Pancreas (tissue), 10 donors: ENCODE data around the gene NECTIN1. TPM values are rescaled to one million over a fixed set of nuclear protein-coding genes. Genes with fewer than 3 reads are reported as not detected.

ENCODE experiments used
- ATAC-seq, 4 donors: fragments of 200-7000 bp; cut with Tn5 transposase; one replicate each; pipeline versions ENCODE4 v1.8.0 to v1.9.1; 2020; ENCODE audit warnings: mild to moderate bottlenecking in 4 of 4, moderate library complexity in 4 of 4
- DNase-seq, 6 donors: peaks; one replicate each; pipeline ENCODE4 v3.0.0-alpha.2; 2020
- FAIRE-seq: peaks from 2 replicates; lab custom pipeline; 2012; peaks lifted over from hg19 to GRCh38; lab: Jason Lieb, UNC
- H3K27ac ChIP-seq, 4 donors: fragments of 200-600 bp; sonication (generic); 1 replicate in 3 of 4; 2 replicates in 1 of 4; pipeline versions ENCODE4 v1.5.0 to v1.8.0; 2020
- H3K27me3 ChIP-seq, 4 donors: fragments of 200-600 bp; one replicate each; pipeline ENCODE4 v1.8.0; 2021
- H3K36me3 ChIP-seq, 3 donors: fragments of 200-600 bp; sonication (generic) in 1 of 3; one replicate each; pipeline versions ENCODE4 v1.5.0 to v1.8.0; 2020 to 2021
- H3K4me1 ChIP-seq, 3 donors: fragments of 200-600 bp; one replicate each; pipeline ENCODE4 v1.8.0; 2021
- H3K4me3 ChIP-seq, 4 donors: fragments of 200-600 bp; sonication (generic) in 2 of 4; one replicate each; pipeline versions ENCODE4 v1.5.0 to v1.8.0; 2020 to 2021
- H3K9me3 ChIP-seq, 4 donors: fragments of 200-600 bp; one replicate each; pipeline ENCODE4 v1.8.0; 2021
- CTCF ChIP-seq, 4 donors: fragments of 200-600 bp; sonication (generic) in 3 of 4; IDR thresholded peaks; one replicate each; pipeline versions ENCODE4 v1.5.0 to v1.8.0; 2021; ENCODE audit warnings: antibody characterized with exemption in 4 of 4
- WGBS, 2 donors: extraction: QIAGEN DNeasy Blood & Tissue Kit; methylation state at CpG; one replicate each; pipeline ENCODE4 v1.1.7; 2013; 5-methylcytosine and 5-hydroxymethylcytosine counted together
- intact Hi-C, 3 donors: fragments of 100-400 bp; cut with DNase I; formaldehyde crosslinking; loops; one replicate each; pipeline versions ENCODE4 v1.11.1 to v1.14.2; 2022
- polyA plus RNA-seq, 2 donors: library from polyadenylated mRNA; stranded (reverse); fragments of 200-250 nt; gene quantifications; one replicate each; pipeline ENCODE4 v1.2.3, GENCODE V29; 2013
- total RNA-seq, 6 donors: library from RNA; stranded (reverse); fragmentation: NEBNext Ultra II Directional in 4 of 6; extraction: Animal tissue kit (Norgen Biotek cat#: 25700) in 4 of 6; gene quantifications; one replicate each; pipeline versions ENCODE4 v1.2.1 to v1.2.4, GENCODE V29; 2021 to 2023
- donor health status: healthy with polysubstance abuse.
- donor health status: DM: no; HTN: no; CAD: no; lungs with moderate emphysema.
- donor health status: DM: no; HTN: no; CAD: no.
- donor health status: control.
- donor health status: control.
- donor health status: Bipolar disorder and iron deficiency.
- donor health status: DM: yes; HTN: yes; CAD: no.
- donor health status: DM: no; HTN: no; CAD: no.
- donor health status: DM: no; HTN: no; CAD: no.
- donor health status: DM: yes; HTN: yes; CAD: no.

Gene NECTIN1
- total and polyA plus RNA-seq, 8 donors = 7.9 to 24.7 (median 19.0) TPM

GRCh38 chr11:119678351-119678750, 50.6 kb downstream of the NECTIN1 start:
- Histone ChIP-seq H3K4me1 (peaks cover 5 to 11% (median 7%) of the 10 kb centered on the region in 3 donors), H3K27me3 (no peaks in the 10 kb centered on the region), H3K36me3 (peaks cover 0 to 32% (median 0%) of the 10 kb centered on the region in 3 donors), H3K9me3 (no peaks in the 10 kb centered on the region), H3K27ac (no peak overlapping the region), H3K4me3 (no peak overlapping the region)
- no peak for TF ChIP-seq CTCF (IDR thresholded peaks at IDR 0.05)
- intact Hi-C loops = no loop called here
- ATAC-seq (no peak), FAIRE-seq (no peak), DNase-seq (no peak)
- 94 to 95% methylated on average over 21 of the region's 21 CpGs for WGBS, 2 donors

DNA sequence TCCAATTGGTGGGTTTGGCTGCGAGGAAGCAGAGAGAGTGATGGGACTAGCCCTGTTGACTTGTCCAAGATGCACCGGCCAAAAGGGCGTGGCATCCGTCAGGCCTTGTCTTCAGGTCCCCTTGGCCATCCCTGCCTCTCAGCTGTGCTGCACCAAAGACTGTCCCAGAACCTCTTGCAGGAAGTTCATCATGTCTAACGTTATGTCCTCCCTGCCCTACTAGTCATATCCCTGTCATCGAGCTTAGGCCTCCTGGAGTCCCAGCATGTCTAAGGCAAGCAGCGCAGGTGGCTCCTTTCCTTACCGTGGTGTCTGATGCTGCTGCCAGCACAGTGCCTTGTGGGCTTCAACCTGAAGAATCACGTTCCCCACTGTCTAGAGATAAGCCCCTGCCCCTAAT, 51.2 kb downstream of the NECTIN1 start:
- DNase-seq = no peak

GRCh38 chr11:119676461-119677020, 52.5 kb downstream of the NECTIN1 start:
- no peak for ATAC-seq
- Histone ChIP-seq H3K4me3 (no peak overlapping the region), H3K27me3 (no peaks in the 10 kb centered on the region), H3K4me1 (peaks cover 5 to 11% (median 7%) of the 10 kb centered on the region in 3 donors), H3K36me3 (peaks cover 0 to 32% (median 0%) of the 10 kb centered on the region in 3 donors), H3K27ac (no peak overlapping the region), H3K9me3 (no peaks in the 10 kb centered on the region)
- intact Hi-C loops = no loop called here
- FAIRE-seq = no peak
- TF ChIP-seq CTCF (IDR thresholded peaks at IDR 0.05) = no peak
- no peak for DNase-seq
- WGBS, 2 donors = 84 to 89% methylated on average over 10 of the region's 10 CpGs

More for the DNA sequence above, 51.2 kb downstream of the NECTIN1 start:
- Histone ChIP-seq H3K27me3 (no peaks in the 10 kb centered on the region), H3K36me3 (peaks cover 0 to 32% (median 0%) of the 10 kb centered on the region in 3 donors), H3K4me1 (peaks cover 5 to 11% (median 7%) of the 10 kb centered on the region in 3 donors), H3K4me3 (no peak overlapping the region), H3K27ac (no peak overlapping the region), H3K9me3 (no peaks in the 10 kb centered on the region)
- WGBS, 2 donors = 93 to 98% methylated on average over 9 of the region's 9 CpGs
- FAIRE-seq (no peak), ATAC-seq (no peak)
- TF ChIP-seq CTCF (IDR thresholded peaks at IDR 0.05) = no peak
- intact Hi-C loops = no loop called here

- FAIRE-seq (no peak), DNase-seq (no peak), ATAC-seq (peak in 3 of 4 donors; percentile 57 to 78 (median 73))
- Histone ChIP-seq H3K27me3 (no peaks in the 10 kb centered on the region), H3K36me3 (peaks cover 0 to 32% (median 0%) of the 10 kb centered on the region in 3 donors), H3K27ac (no peak overlapping the region), H3K9me3 (no peaks in the 10 kb centered on the region), H3K4me1 (no peaks in the 10 kb centered on the region), H3K4me3 (no peak overlapping the region)
- intact Hi-C loops = loop anchor here in 1 of 3 donors (5.0 kb wide), 1 partner anchor 53 kb away; the partner anchor contains the start of gene NECTIN1
- 73 to 74% methylated on average over 15 of the region's 15 CpGs for WGBS, 2 donors
- TF ChIP-seq CTCF (IDR thresholded peaks at IDR 0.05) = no peak
Observed at GRCh38 chr11:119673759-119674336, 55.2 kb downstream of the NECTIN1 start.
